K562 (cell line): ENCODE results near the gene ZNF747. TPM values are rescaled to one million over a fixed set of nuclear protein-coding genes. Genes with fewer than 3 reads are reported as not detected.

Experiments
- AFF4 ChIP-seq: sonication (generic); formaldehyde crosslinking; IDR thresholded peaks from 2 replicates; pipeline ENCODE4 v1.8.0; 2023; ENCODE audit warnings: mild to moderate bottlenecking, missing genetic modification reagents
- BRF1 ChIP-seq: IDR thresholded peaks from 3 replicates; pipeline ENCODE4 v1.6.1; 2011; ENCODE audit warnings: borderline replicate concordance, mild to moderate bottlenecking; ENCODE audit not compliant: insufficient read length; ENCODE audit errors: extremely low read depth
- CBX3 ChIP-seq, 2 experiments: IDR thresholded peaks; 1 replicate in 1 of 2; 2 replicates in 1 of 2; pipeline ENCODE4 v1.6.1; 2012; ENCODE audit warnings: inconsistent platforms in 2 of 2, low read length in 2 of 2, borderline replicate concordance in 1 of 2, control low read depth in 1 of 2
- FOXA1 ChIP-seq: fragments of 450-650 bp; IDR thresholded peaks from 2 replicates; pipeline ENCODE4 v1.6.1; 2016; ENCODE audit warnings: mild to moderate bottlenecking, borderline replicate concordance
- HIVEP1 ChIP-seq: fragments of 250-450 bp; sonication (Bioruptor Pico); IDR thresholded peaks from 2 replicates; pipeline ENCODE4 v1.4.0; 2020; ENCODE audit warnings: mild to moderate bottlenecking
- MAFG ChIP-seq: fragments of 450-650 bp; conservative IDR thresholded peaks from 2 replicates; pipeline ENCODE4 v1.6.1; 2016; ENCODE audit warnings: missing genetic modification characterization, missing compliant biosample characterization
- MLX ChIP-seq, 2 experiments: fragments of 450-650 bp in 1 of 2; sonication (generic) in 1 of 2; formaldehyde crosslinking; conservative IDR thresholded peaks; 2 replicates each; pipeline versions ENCODE4 v1.4.0 to v1.8.1; 2020 to 2022; ENCODE audit warnings: mild to moderate bottlenecking in 1 of 2, missing genetic modification reagents in 1 of 2
- PTTG1 ChIP-seq: fragments of 450-650 bp; IDR thresholded peaks from 2 replicates; pipeline ENCODE4 v1.6.1; 2016; ENCODE audit warnings: low read depth, mild to moderate bottlenecking, missing genetic modification characterization, missing compliant biosample characterization
- SIX5 ChIP-seq, 2 experiments: IDR thresholded peaks; 2 replicates each; pipeline ENCODE4 v1.6.1; 2011; ENCODE audit warnings: low read length in 2 of 2, borderline replicate concordance in 1 of 2, low read depth in 1 of 2, mild to moderate bottlenecking in 1 of 2, moderate library complexity in 1 of 2; ENCODE audit not compliant: insufficient read depth in 1 of 2
- SREBF2 ChIP-seq: sonication (generic); formaldehyde crosslinking; IDR thresholded peaks from 2 replicates; pipeline ENCODE4 v1.4.0; 2020; ENCODE audit warnings: mild to moderate bottlenecking, missing genetic modification reagents
- STAT5A ChIP-seq: IDR thresholded peaks from 2 replicates; pipeline ENCODE4 v1.6.1; 2012; ENCODE audit warnings: low read length, inconsistent platforms, borderline replicate concordance
- TGIF2 ChIP-seq: sonication (generic); formaldehyde crosslinking; IDR thresholded peaks from 2 replicates; pipeline ENCODE4 v1.8.1; 2022; ENCODE audit warnings: mild to moderate bottlenecking, missing genetic modification reagents, moderate library complexity
- ZMIZ1 ChIP-seq, 2 experiments: fragments of 150-350 bp in 1 of 2; IDR thresholded peaks; 2 replicates each; pipeline ENCODE4 v1.6.1; 2012 to 2016; ENCODE audit warnings: low read depth in 2 of 2, low read length in 2 of 2, mild to moderate bottlenecking in 1 of 2, moderate library complexity in 1 of 2
- ZNF274 ChIP-seq: IDR thresholded peaks from 2 replicates; pipeline ENCODE4 v1.6.1; 2011; ENCODE audit warnings: low read depth, mild to moderate bottlenecking, low read length, moderate library complexity, borderline replicate concordance
- polyA plus RNA-seq, 8 experiments: library from polyadenylated mRNA; depleted of rRNA in 4 of 8; stranded (reverse) in 5 of 8; unstranded in 3 of 8; fragments of >200 nt; fragmentation: Nextera tagmentation in 2 of 8; fragmentation: Illumina TruSeq in 1 of 8; extraction: Ambion mirVana in 2 of 8; extraction: Trizol in 1 of 8; gene quantifications; 2 replicates each; pipeline versions ENCODE4 v1.2.1 to v1.2.3, GENCODE V29; 2011 to 2014; ENCODE audit warnings: inconsistent platforms in 1 of 8, missing spikeins in 1 of 8
- total RNA-seq, 7 experiments: library from RNA; depleted of rRNA in 6 of 7; stranded (reverse); fragments of >200 nt in 6 of 7; fragmentation: Illumina TruSeq in 2 of 7; extraction: Trizol in 2 of 7; gene quantifications; 2 replicates each; pipeline versions ENCODE4 v1.2.1 to v1.2.3, GENCODE V29; 2011 to 2021; ENCODE audit warnings: low replicate concordance in 1 of 7
- TF ChIP-seq, protein P1 (sequence below): fragments of 250-450 bp; sonication (Bioruptor Pico); IDR thresholded peaks from 2 replicates; pipeline ENCODE4 v1.8.0; 2022; ENCODE audit warnings: inconsistent platforms
- TF ChIP-seq, protein P2 (sequence below): sonication (generic); formaldehyde crosslinking; IDR thresholded peaks from 2 replicates; pipeline ENCODE4 v1.8.0; 2022; ENCODE audit warnings: mild to moderate bottlenecking, missing genetic modification reagents

Gene ZNF747
- total and polyA plus RNA-seq, 9 of the 15 experiments (the other 6 are each of a cell fraction or from before 2014, with no cell fraction given): 0.14 to 3.3 (median 1.5) TPM

GRCh38 chr16:30491744-30492308 is 42.8 kb downstream of the ZNF747 start (continued):
- no peak for TF ChIP-seq SIX5 (IDR thresholded peaks at IDR 0.05; ENCODE audit: borderline replicate concordance in 1 of 2, insufficient read depth in 1 of 2, low read depth in 1 of 2, low read length in 2 of 2)
- TF ChIP-seq TGIF2 (CRISPR knock-in tag): no peak
- no peak for TF ChIP-seq SREBF2 (CRISPR knock-in tag)
- TF ChIP-seq, protein P1, sequence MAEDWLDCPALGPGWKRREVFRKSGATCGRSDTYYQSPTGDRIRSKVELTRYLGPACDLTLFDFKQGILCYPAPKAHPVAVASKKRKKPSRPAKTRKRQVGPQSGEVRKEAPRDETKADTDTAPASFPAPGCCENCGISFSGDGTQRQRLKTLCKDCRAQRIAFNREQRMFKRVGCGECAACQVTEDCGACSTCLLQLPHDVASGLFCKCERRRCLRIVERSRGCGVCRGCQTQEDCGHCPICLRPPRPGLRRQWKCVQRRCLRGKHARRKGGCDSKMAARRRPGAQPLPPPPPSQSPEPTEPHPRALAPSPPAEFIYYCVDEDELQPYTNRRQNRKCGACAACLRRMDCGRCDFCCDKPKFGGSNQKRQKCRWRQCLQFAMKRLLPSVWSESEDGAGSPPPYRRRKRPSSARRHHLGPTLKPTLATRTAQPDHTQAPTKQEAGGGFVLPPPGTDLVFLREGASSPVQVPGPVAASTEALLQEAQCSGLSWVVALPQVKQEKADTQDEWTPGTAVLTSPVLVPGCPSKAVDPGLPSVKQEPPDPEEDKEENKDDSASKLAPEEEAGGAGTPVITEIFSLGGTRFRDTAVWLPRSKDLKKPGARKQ: no peak
- TF ChIP-seq MLX (CRISPR knock-in tag; conservative IDR thresholded peaks at IDR 0.05): no peak
- TF ChIP-seq ZNF274: no peak
- no peak for TF ChIP-seq HIVEP1 (CRISPR knock-in tag)
- TF ChIP-seq AFF4 (CRISPR knock-in tag): 0 out of 2 replicates have a peak, but pooled peaks have one; percentile 53
- TF ChIP-seq, protein P2, sequence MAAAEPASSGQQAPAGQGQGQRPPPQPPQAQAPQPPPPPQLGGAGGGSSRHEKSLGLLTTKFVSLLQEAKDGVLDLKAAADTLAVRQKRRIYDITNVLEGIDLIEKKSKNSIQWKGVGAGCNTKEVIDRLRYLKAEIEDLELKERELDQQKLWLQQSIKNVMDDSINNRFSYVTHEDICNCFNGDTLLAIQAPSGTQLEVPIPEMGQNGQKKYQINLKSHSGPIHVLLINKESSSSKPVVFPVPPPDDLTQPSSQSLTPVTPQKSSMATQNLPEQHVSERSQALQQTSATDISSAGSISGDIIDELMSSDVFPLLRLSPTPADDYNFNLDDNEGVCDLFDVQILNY (CRISPR knock-in tag): no peak
- TF ChIP-seq PTTG1 (tag): no peak
- TF ChIP-seq STAT5A: no peak
- TF ChIP-seq FOXA1: no peak
- no peak for TF ChIP-seq ZMIZ1 (IDR thresholded peaks at IDR 0.05; ENCODE audit: low read depth in 2 of 2, low read length in 2 of 2)
- TF ChIP-seq MAFG (tag): no peak
- TF ChIP-seq BRF1: no peak
- 0 out of 3 replicates have a peak, but pooled peaks of 1 of the 2 experiments have one; percentile 18 for TF ChIP-seq CBX3 (IDR thresholded peaks at IDR 0.05; ENCODE audit: borderline replicate concordance in 1 of 2, low read length in 2 of 2)
